Brain microvascular endothelial cell (primary cell): ENCODE results near the gene IMMP2L.

Source experiments
- DNase-seq: peaks from one replicate; pipeline ENCODE4 v3.0.0-alpha.2; 2020
- H3K27ac ChIP-seq: fragments of 250-450 bp; sonication (Bioruptor Pico); 2 replicates; pipeline ENCODE4 v1.5.1; 2020; ENCODE audit warnings: mild to moderate bottlenecking, moderate library complexity
- H3K27me3 ChIP-seq: fragments of 250-450 bp; sonication (Bioruptor Pico); replicated peaks from 2 replicates; pipeline ENCODE4 v1.5.1; 2020; ENCODE audit warnings: mild to moderate bottlenecking
- H3K36me3 ChIP-seq: fragments of 250-450 bp; sonication (Bioruptor Pico); replicated peaks from 2 replicates; pipeline ENCODE4 v1.5.1; 2020; ENCODE audit warnings: mild to moderate bottlenecking
- H3K4me3 ChIP-seq: 2 replicates; pipeline ENCODE4 v1.5.1; 2011; ENCODE audit warnings: low read depth, mild to moderate bottlenecking, control low read depth, low read length, moderate library complexity
- CTCF ChIP-seq: IDR thresholded peaks from 2 replicates; pipeline ENCODE4 v1.5.1; 2011; ENCODE audit warnings: low read depth, mild to moderate bottlenecking, moderate library complexity, low read length, control low read depth, inconsistent platforms; ENCODE audit errors: missing control alignments
- in situ Hi-C: cut with HindIII; loops from 2 replicates; pipeline ENCODE4 v1.10.0; 2017; ENCODE audit warnings: low sequenced_read_pairs, low pct_ligation_motif_present

The IMMP2L gene

GRCh38 chr7:111540199-111540815 lies 22.0 kb downstream of the IMMP2L start:
- no peak overlapping the region for H3K27ac ChIP-seq
- DNase-seq, result no peak
- in situ Hi-C loops, result no loop called here
- no peaks in the 10 kb centered on the region for H3K36me3 ChIP-seq
- H3K4me3 ChIP-seq, result no peak overlapping the region
- no peaks in the 10 kb centered on the region for H3K27me3 ChIP-seq
- no peak for TF ChIP-seq CTCF

GRCh38 chr7:111537134-111537533 lies 25.2 kb downstream of the IMMP2L start:
- TF ChIP-seq CTCF, result no peak

GRCh38 chr7:111535142-111535870 lies 27.0 kb downstream of the IMMP2L start:
- no peaks in the 10 kb centered on the region for H3K36me3 ChIP-seq
- no peak overlapping the region for H3K27ac ChIP-seq
- DNase-seq, result no peak
- H3K27me3 ChIP-seq, result no peaks in the 10 kb centered on the region
- no peak for TF ChIP-seq CTCF
- no peak overlapping the region for H3K4me3 ChIP-seq
- in situ Hi-C loops, result no loop called here

More at GRCh38 chr7:111537134-111537533, 25.2 kb downstream of the IMMP2L start:
- Histone ChIP-seq H3K27me3 (no peaks in the 10 kb centered on the region), H3K36me3 (no peaks in the 10 kb centered on the region), H3K4me3 (no peak overlapping the region), H3K27ac (no peak overlapping the region)
- in situ Hi-C loops, result no loop called here
- DNase-seq, result no peak

- in situ Hi-C loops, result no loop called here
- no peak overlapping the region for H3K27ac ChIP-seq
- H3K27me3 ChIP-seq, result no peaks in the 10 kb centered on the region
- H3K36me3 ChIP-seq, result no peaks in the 10 kb centered on the region
- DNase-seq, result no peak
- H3K4me3 ChIP-seq, result no peak overlapping the region
- no peak for TF ChIP-seq CTCF
These were observed 29.7 kb downstream of the IMMP2L start for GRCh38 chr7:111532625-111533024.

GRCh38 chr7:111531993-111532392 lies 30.3 kb downstream of the IMMP2L start:
- Histone ChIP-seq H3K27ac (no peak overlapping the region), H3K27me3 (no peaks in the 10 kb centered on the region), H3K36me3 (no peaks in the 10 kb centered on the region), H3K4me3 (no peak overlapping the region)
- DNase-seq, result no peak
- TF ChIP-seq CTCF, result no peak
- in situ Hi-C loops, result no loop called here

- Histone ChIP-seq H3K4me3 (no peak overlapping the region), H3K27me3 (no peaks in the 10 kb centered on the region), H3K36me3 (no peaks in the 10 kb centered on the region), H3K27ac (no peak overlapping the region)
- no peak for DNase-seq
- no peak for TF ChIP-seq CTCF
- in situ Hi-C loops, result no loop called here
These were observed 32.0 kb downstream of the IMMP2L start for GRCh38 chr7:111530356-111530668.
